ENCODE measurements around the gene TANGO2.

The TANGO2 gene

DNA sequence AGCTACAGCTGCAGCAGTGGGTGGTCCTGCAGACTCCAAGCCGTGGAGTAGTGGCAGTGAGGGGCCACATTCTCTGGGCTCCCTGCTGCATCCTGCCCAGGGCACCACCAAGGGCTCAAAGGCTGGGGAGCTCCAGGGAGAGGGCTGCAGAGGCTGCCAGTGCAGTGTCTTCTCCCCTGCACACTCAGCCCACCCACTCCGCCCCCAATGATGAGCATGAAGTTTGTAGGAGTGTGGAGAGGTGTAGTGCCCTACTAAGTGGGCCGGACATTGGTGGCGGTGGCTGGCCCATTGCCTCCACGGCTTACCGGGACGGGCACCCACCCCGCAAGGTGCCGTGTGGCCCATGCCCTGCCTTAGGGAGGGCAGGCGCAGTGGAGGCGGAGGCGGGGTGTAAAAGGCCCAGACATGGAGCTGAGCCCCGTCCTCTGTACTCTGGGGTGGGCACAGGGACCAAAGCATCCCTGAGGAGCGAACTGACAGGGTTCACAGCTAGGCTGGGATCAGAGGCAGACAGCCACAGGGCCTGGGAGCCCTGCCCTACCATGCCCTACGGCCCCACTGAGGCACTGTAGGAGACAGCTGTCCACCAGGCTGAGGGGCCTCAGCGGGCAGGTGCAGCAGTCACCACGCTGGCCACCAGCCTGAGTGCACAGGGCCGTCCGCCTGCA, 23.2 kb upstream of the TANGO2 start:
- Histone ChIP-seq H3K4me3 (ENCODE audit: low read depth, low read length) (no peak overlapping the region), H3K27ac (no peak overlapping the region), H3K27me3 (replicated peaks) (peaks cover 5% of the 10 kb centered on the region), H3K36me3 (replicated peaks) (no peaks in the 10 kb centered on the region)
- in situ Hi-C loops (cut with HindIII; ENCODE audit: low pct_ligation_motif_present, low sequenced_read_pairs), result no loop called here
- TF ChIP-seq, protein P1, sequence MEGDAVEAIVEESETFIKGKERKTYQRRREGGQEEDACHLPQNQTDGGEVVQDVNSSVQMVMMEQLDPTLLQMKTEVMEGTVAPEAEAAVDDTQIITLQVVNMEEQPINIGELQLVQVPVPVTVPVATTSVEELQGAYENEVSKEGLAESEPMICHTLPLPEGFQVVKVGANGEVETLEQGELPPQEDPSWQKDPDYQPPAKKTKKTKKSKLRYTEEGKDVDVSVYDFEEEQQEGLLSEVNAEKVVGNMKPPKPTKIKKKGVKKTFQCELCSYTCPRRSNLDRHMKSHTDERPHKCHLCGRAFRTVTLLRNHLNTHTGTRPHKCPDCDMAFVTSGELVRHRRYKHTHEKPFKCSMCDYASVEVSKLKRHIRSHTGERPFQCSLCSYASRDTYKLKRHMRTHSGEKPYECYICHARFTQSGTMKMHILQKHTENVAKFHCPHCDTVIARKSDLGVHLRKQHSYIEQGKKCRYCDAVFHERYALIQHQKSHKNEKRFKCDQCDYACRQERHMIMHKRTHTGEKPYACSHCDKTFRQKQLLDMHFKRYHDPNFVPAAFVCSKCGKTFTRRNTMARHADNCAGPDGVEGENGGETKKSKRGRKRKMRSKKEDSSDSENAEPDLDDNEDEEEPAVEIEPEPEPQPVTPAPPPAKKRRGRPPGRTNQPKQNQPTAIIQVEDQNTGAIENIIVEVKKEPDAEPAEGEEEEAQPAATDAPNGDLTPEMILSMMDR (IDR thresholded peaks at IDR 0.05; ENCODE audit: low read depth, low read length, missing control alignments), result no peak
- DNase-seq, result no peak

DNA sequence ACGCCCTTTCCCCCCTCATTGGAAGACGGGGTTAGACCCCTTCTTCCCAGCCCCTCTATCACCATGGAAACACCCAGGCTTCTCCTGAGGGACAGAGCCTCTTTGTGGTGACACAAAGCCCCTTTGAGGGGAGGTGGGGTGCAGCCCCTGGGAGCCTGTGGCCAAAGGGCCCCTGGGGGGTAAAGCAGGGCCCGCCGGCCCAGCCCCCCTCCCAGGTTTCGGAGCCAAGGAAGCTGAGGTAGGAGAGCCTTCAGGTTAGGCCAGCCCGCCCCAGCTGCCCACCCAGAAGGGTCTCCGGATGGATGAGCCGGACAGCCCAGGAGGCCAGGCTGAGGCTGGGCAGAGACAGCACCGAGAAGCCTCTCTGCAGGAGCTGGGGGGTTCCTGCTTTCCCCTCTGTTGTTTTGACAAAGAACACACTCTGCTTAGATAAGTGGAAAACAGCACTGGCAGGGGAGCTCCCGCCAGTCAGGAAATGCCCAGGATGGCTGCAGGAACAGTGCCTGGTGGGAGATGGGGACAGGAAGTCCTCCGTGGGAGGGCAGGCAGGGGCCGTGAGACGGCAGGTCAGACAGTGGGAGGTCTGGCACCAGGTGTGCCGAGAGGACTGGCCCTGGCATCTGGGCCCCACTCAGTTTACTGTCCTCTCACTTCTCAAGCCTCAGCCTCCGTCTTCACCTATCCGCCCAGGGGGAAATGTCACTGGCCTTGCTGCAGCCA, 22.5 kb upstream of the TANGO2 start:
- Histone ChIP-seq H3K27ac (no peak overlapping the region), H3K27me3 (replicated peaks) (peaks cover 5% of the 10 kb centered on the region), H3K4me3 (ENCODE audit: low read depth, low read length) (no peak overlapping the region), H3K36me3 (replicated peaks) (no peaks in the 10 kb centered on the region)
- in situ Hi-C loops (cut with HindIII; ENCODE audit: low pct_ligation_motif_present, low sequenced_read_pairs), result no loop called here
- TF ChIP-seq, protein P1 (IDR thresholded peaks at IDR 0.05; ENCODE audit: low read depth, low read length, missing control alignments), result no peak
- DNase-seq, result no peak

DNA sequence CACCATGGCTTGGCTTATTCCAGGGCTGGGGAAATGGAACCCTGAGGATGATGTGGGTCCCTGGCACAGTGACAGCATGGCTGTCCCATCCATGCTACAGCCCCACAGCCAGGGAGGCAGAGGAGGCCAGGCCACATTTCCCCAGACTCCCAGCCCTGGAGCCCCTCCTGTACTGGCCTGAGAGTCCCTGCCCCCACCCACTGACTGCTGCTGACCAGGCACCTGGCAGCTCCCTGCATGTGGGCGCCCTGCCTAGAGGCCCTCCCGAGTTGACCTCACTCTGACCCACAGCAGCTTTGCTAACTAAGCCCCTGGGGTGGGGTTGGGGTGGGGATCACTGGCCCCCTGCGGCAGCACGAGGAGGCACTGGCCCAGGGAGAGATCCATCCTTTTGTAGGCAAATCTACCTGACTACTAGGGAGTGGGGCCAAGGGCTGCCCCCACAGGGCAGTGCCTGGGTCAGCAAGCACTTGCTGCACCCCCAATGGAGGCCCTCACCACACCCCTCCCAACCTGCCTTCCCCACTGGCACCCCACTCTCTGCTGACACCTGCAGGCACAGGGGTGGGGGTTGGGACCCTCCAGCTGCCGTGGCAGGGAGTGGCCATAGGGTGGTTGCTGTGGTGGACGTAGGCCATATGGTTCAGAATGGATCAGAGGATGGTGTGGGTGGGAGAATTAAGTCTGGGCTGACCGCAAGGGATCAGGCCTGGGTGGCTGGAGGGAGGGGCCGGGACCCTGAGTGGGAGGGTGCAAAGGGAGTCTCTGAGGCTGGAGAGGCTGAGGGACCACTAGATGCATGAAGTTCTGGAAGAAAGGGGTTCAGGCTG, 21.7 kb upstream of the TANGO2 start:
- H3K27ac ChIP-seq, result no peak overlapping the region
- in situ Hi-C loops (cut with HindIII; ENCODE audit: low pct_ligation_motif_present, low sequenced_read_pairs), result no loop called here

DNA sequence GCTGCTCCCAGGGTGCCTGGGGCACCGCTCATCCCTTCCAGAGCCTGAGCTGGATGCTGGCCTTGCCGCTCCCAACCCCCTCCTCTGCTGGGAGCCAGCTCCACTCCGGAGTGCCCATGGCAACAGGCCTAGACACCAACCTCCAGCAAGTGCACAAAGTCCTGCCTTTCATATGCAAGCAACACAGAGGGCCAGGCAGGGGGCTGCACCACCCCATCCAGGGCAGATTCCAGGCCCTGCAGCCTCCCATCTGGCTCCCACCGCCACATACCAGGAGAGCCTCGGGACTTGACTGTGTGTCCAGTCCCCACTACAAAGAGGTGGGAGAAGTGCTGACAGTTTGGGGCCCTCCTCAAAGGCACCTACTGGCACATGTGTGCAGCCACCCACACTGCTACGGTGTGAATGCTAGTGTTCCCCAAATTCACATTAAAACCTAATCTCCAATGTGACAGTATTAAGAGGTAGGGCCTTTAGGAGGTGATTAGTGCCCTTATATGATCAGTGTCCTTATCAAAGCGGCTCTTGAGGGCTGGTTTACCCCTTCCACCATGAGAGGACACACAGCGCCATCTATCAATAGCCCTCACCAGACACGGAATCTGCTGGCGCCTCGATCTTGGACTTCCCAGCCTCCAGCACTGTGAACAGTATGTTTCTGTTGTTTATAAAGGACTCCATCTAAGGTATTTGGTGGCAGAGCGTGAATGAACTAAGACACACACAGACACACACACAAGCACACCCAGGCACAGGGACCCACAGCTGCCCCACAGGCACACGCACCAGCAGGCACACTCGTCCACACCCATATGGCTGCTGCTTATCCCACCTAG, 20.4 kb upstream of the TANGO2 start:
- Histone ChIP-seq H3K27ac (no peak overlapping the region), H3K27me3 (replicated peaks) (peaks cover 5% of the 10 kb centered on the region), H3K4me3 (ENCODE audit: low read depth, low read length) (no peak overlapping the region), H3K36me3 (replicated peaks) (no peaks in the 10 kb centered on the region)
- in situ Hi-C loops (cut with HindIII; ENCODE audit: low pct_ligation_motif_present, low sequenced_read_pairs), result no loop called here
- TF ChIP-seq, protein P1 (IDR thresholded peaks at IDR 0.05; ENCODE audit: low read depth, low read length, missing control alignments), result no peak
- no peak for DNase-seq

More for the DNA sequence above, 21.7 kb upstream of the TANGO2 start:
- DNase-seq, result no peak
- Histone ChIP-seq H3K27me3 (replicated peaks) (peaks cover 5% of the 10 kb centered on the region), H3K36me3 (replicated peaks) (no peaks in the 10 kb centered on the region), H3K4me3 (ENCODE audit: low read depth, low read length) (no peak overlapping the region)
- TF ChIP-seq, protein P1 (IDR thresholded peaks at IDR 0.05; ENCODE audit: low read depth, low read length, missing control alignments), result no peak

DNA sequence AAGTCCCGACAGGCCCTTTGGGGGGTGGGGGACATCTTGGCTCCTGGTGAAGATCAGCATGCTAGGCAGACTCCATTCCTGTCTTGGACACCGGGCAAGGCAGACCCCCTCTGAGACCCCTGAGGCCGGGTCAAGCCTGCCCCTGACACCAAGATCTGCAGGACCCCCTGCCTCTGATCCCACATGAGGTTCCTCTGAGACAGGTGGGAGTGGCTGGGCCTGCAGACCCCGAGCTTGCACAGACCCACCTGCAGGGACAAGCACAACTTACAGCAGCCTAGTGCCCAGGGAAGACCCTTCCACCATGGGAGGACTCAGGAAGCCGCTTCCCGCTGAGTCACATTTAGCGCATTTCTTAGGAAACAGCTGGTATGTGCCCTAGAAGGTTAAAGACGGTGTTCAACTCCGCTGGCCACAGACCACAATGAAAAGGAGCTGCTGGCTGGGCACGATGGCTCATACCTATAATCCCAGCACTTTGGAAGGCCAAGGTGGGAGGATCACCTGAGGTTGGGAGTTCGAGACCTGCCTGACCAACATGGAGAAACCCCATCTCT, 19.8 kb upstream of the TANGO2 start:
- peaks cover 5% of the 10 kb centered on the region for H3K27me3 ChIP-seq (replicated peaks)
- in situ Hi-C loops (cut with HindIII; ENCODE audit: low pct_ligation_motif_present, low sequenced_read_pairs), result no loop called here
- H3K4me3 ChIP-seq (ENCODE audit: low read depth, low read length), result no peak overlapping the region
- TF ChIP-seq, protein P1 (IDR thresholded peaks at IDR 0.05; ENCODE audit: low read depth, low read length, missing control alignments), result no peak
- H3K36me3 ChIP-seq (replicated peaks), result no peaks in the 10 kb centered on the region
- DNase-seq, result no peak
- no peak overlapping the region for H3K27ac ChIP-seq

Measured in brain microvascular endothelial cell (primary cell).